Panc1 (cell line): ENCODE measurements around the gene CDH23. TPM values are rescaled to one million over a fixed set of nuclear protein-coding genes. Genes with fewer than 3 reads are reported as not detected.

Source experiments
- ATAC-seq: fragments of 200-7000 bp; cut with Tn5 transposase; 2 replicates; pipeline ENCODE4 v1.9.1; 2020; ENCODE audit warnings: mild to moderate bottlenecking, moderate library complexity
- BruUV-seq: library from RNA; stranded (reverse); fragments of 400-500 nt; replicated peaks from 2 replicates; lab custom pipeline; 2021; lab: Mats Ljungman, UMichigan
- CTCF ChIA-PET: fragments of 300-600 bp; sonication (Branson Sonifier 250); formaldehyde crosslinking; loops from one replicate; lab custom pipeline; 2022; ENCODE audit warnings: antibody characterized with exemption; lab: Charles Lee
- POLR2A ChIA-PET: fragments of 300-600 bp; sonication (Branson Sonifier 250); formaldehyde crosslinking; loops from one replicate; lab custom pipeline; 2022; ENCODE audit warnings: antibody characterized with exemption; lab: Charles Lee
- DNase-seq: peaks from one replicate; pipeline ENCODE4 v3.0.0-alpha.2; 2010; ENCODE audit warnings: low read depth, low spot score
- H3K27ac ChIP-seq: 2 replicates; pipeline ENCODE4 v1.5.1; 2011; ENCODE audit warnings: mild to moderate bottlenecking, low read length, inconsistent platforms
- H3K27me3 ChIP-seq: fragments of 200-500 bp; sonication (Bioruptor generic); 2 replicates; pipeline ENCODE4 v1.6.0; 2014; ENCODE audit warnings: low read length, inconsistent platforms; ENCODE audit not compliant: control insufficient read depth, insufficient read depth
- H3K36me3 ChIP-seq: fragments of 200-500 bp; sonication (Bioruptor generic); 2 replicates; pipeline ENCODE4 v1.5.1; 2014; ENCODE audit warnings: inconsistent platforms, mild to moderate bottlenecking, low read length, moderate library complexity; ENCODE audit not compliant: control insufficient read depth, insufficient read depth
- H3K4me1 ChIP-seq: 2 replicates; pipeline ENCODE4 v1.5.1; 2011; ENCODE audit warnings: inconsistent platforms, mild to moderate bottlenecking, low read length, moderate library complexity; ENCODE audit not compliant: control insufficient read depth, insufficient read depth
- H3K4me3 ChIP-seq, 2 experiments: 2 replicates each; pipeline ENCODE4 v1.5.1; 2011 to 2012; ENCODE audit warnings: low read depth in 2 of 2, low read length in 2 of 2, mild to moderate bottlenecking in 2 of 2, inconsistent platforms in 1 of 2, moderate library complexity in 1 of 2
- H3K9me3 ChIP-seq: fragments of 200-500 bp; sonication (Bioruptor generic); 2 replicates; pipeline ENCODE4 v1.5.1; 2014; ENCODE audit warnings: low read depth, mild to moderate bottlenecking, inconsistent platforms, low read length, moderate library complexity; ENCODE audit not compliant: control insufficient read depth, insufficient read depth
- POLR2AphosphoS5 ChIP-seq: IDR thresholded peaks from 2 replicates; pipeline ENCODE4 v1.6.1; 2012; ENCODE audit warnings: mild to moderate bottlenecking, low read depth, low read length, moderate library complexity
- SIN3A ChIP-seq: IDR thresholded peaks from 2 replicates; pipeline ENCODE4 v1.6.1; 2012; ENCODE audit warnings: low read depth, mild to moderate bottlenecking, low read length, moderate library complexity, borderline replicate concordance; ENCODE audit not compliant: insufficient read depth
- TCF7L2 ChIP-seq: IDR thresholded peaks from 2 replicates; pipeline ENCODE4 v1.6.1; 2011; ENCODE audit warnings: mild to moderate bottlenecking, low read depth, low read length, inconsistent platforms
- in situ Hi-C: cut with HindIII; loops from 2 replicates; pipeline ENCODE4 v1.10.0; 2016; ENCODE audit warnings: low sequenced_read_pairs, low pct_unique_long_range_greater_than_20kb
- intact Hi-C: fragments of 100-400 bp; cut with micrococcal nuclease; formaldehyde crosslinking; loops from one replicate; pipeline ENCODE4 v1.10.0; 2022; ENCODE audit not compliant: unreplicated experiment
- total RNA-seq: library from RNA; stranded (reverse); gene quantifications from one replicate; pipeline ENCODE4 v1.2.1, GENCODE V29; 2021; ENCODE audit not compliant: unreplicated experiment
- TF ChIP-seq, protein P1 (sequence below): fragments of 450-650 bp; IDR thresholded peaks from 2 replicates; pipeline ENCODE4 v1.5.1; 2017; ENCODE audit warnings: mild to moderate bottlenecking
- TF ChIP-seq, protein P2 (sequence below), 2 experiments: IDR thresholded peaks; 2 replicates each; pipeline ENCODE4 v1.6.1; 2011 to 2012; ENCODE audit warnings: low read depth in 2 of 2, control low read depth in 1 of 2, low read length in 1 of 2, mild to moderate bottlenecking in 1 of 2, moderate library complexity in 1 of 2; ENCODE audit not compliant: insufficient read depth in 1 of 2

The CDH23 gene
- total RNA-seq, 1 experiment from 2014 or later: 2.7 TPM

DNA sequence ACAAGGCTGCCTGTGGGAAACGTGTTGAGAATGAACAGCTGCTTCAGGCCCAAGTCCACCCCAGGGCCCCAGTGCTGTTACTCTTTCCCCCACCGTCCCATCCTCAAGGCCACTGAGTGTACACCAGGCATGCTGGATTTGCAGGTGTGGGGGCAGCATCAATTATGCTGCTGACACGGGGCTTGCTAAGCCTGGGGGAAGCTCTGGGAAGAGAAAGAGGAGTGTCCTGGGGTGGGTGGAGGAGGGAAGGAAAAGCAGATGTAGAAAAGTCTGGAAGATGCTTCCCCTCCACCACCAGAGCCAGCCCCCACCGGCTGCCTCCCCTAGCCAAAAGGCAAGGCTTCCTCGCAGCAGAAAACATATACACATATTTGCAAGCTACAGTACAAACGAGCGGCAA lies 153.9 kb downstream of the CDH23 start:
- Histone ChIP-seq H3K4me1 (no peaks in the 10 kb centered on the region), H3K9me3 (no peaks in the 10 kb centered on the region), H3K27ac (no peak overlapping the region), H3K4me3 (no peak overlapping the region), H3K36me3 (no peaks in the 10 kb centered on the region), H3K27me3 (peaks cover under 1% of the 10 kb centered on the region)
- no peak for DNase-seq
- in situ Hi-C loops: no loop called here
- CTCF ChIA-PET: interaction anchor here (0.6 kb wide), 2 partner anchors 18 to 147 kb away, joined by 3 to 5 read pairs; no protein-coding TSS in a partner anchor
- intact Hi-C loops: no loop called here
- no peak for ATAC-seq
- TF ChIP-seq, protein P1, sequence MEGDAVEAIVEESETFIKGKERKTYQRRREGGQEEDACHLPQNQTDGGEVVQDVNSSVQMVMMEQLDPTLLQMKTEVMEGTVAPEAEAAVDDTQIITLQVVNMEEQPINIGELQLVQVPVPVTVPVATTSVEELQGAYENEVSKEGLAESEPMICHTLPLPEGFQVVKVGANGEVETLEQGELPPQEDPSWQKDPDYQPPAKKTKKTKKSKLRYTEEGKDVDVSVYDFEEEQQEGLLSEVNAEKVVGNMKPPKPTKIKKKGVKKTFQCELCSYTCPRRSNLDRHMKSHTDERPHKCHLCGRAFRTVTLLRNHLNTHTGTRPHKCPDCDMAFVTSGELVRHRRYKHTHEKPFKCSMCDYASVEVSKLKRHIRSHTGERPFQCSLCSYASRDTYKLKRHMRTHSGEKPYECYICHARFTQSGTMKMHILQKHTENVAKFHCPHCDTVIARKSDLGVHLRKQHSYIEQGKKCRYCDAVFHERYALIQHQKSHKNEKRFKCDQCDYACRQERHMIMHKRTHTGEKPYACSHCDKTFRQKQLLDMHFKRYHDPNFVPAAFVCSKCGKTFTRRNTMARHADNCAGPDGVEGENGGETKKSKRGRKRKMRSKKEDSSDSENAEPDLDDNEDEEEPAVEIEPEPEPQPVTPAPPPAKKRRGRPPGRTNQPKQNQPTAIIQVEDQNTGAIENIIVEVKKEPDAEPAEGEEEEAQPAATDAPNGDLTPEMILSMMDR: no peak
- TF ChIP-seq POLR2AphosphoS5 (no peak), TCF7L2 (no peak), SIN3A (no peak)
- TF ChIP-seq, protein P2, sequence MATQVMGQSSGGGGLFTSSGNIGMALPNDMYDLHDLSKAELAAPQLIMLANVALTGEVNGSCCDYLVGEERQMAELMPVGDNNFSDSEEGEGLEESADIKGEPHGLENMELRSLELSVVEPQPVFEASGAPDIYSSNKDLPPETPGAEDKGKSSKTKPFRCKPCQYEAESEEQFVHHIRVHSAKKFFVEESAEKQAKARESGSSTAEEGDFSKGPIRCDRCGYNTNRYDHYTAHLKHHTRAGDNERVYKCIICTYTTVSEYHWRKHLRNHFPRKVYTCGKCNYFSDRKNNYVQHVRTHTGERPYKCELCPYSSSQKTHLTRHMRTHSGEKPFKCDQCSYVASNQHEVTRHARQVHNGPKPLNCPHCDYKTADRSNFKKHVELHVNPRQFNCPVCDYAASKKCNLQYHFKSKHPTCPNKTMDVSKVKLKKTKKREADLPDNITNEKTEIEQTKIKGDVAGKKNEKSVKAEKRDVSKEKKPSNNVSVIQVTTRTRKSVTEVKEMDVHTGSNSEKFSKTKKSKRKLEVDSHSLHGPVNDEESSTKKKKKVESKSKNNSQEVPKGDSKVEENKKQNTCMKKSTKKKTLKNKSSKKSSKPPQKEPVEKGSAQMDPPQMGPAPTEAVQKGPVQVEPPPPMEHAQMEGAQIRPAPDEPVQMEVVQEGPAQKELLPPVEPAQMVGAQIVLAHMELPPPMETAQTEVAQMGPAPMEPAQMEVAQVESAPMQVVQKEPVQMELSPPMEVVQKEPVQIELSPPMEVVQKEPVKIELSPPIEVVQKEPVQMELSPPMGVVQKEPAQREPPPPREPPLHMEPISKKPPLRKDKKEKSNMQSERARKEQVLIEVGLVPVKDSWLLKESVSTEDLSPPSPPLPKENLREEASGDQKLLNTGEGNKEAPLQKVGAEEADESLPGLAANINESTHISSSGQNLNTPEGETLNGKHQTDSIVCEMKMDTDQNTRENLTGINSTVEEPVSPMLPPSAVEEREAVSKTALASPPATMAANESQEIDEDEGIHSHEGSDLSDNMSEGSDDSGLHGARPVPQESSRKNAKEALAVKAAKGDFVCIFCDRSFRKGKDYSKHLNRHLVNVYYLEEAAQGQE (IDR thresholded peaks at IDR 0.05; ENCODE audit: insufficient read depth in 1 of 2, low read depth in 2 of 2, low read length in 1 of 2): no peak
- POLR2A ChIA-PET: interaction anchor here (0.7 kb wide), 1 partner anchor 448 kb away, joined by 4 read pairs; no protein-coding TSS in a partner anchor
- no TSS peak for BruUV-seq

DNA sequence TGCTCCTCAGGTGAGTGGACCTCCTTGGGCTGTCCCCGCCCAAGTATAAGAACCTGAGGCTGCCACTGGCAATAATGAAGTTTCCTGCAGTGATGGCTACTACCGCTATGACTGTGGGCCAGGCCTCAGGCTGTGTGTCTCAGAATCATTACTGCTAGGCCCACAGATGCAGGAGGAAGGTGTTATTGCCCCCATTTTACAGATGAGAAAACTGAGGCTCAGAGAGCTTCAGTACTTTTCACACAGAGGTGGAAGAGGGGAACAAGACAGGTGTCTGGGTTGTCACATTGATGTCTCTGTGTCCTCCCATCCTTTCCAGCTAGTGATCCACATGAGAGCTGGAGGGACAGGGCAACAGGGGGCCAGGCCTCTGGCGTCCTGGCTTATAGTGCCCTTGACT lies 155.2 kb downstream of the CDH23 start:
- ATAC-seq (no peak), DNase-seq (no peak)
- TF ChIP-seq, protein P2 (IDR thresholded peaks at IDR 0.05; ENCODE audit: insufficient read depth in 1 of 2, low read depth in 2 of 2, low read length in 1 of 2): no peak
- ChIA-PET CTCF (interaction anchor here (0.7 kb wide), 1 partner anchor 17 kb away, joined by 3 read pairs; no protein-coding TSS in a partner anchor), POLR2A (no interaction called here)
- Histone ChIP-seq H3K9me3 (no peaks in the 10 kb centered on the region), H3K4me3 (no peak overlapping the region), H3K36me3 (no peaks in the 10 kb centered on the region), H3K4me1 (no peaks in the 10 kb centered on the region), H3K27me3 (peaks cover 4% of the 10 kb centered on the region), H3K27ac (no peak overlapping the region)
- intact Hi-C loops (no loop called here), in situ Hi-C loops (no loop called here)
- BruUV-seq: no TSS peak
